ENCODE measurements around the gene ADGRG4. TPM values are rescaled to one million over a fixed set of nuclear protein-coding genes. Genes with fewer than 3 reads are reported as not detected.

Gene ADGRG4
- total RNA-seq, 2 donors from 2014 or later = 0.03 TPM; not detected in 1

GRCh38 chrX:136328933-136329332 is 28.2 kb downstream of the ADGRG4 start:
- no peak for DNase-seq
- Histone ChIP-seq H3K4me1 (no peaks in the 10 kb centered on the region), H3K36me3 (no peaks in the 10 kb centered on the region), H3K27me3 (no peaks in the 10 kb centered on the region), H3K9ac (ENCODE audit: low read depth in 2 of 2, low read length in 2 of 2) (no peak overlapping the region), H3K4me3 (no peak overlapping the region), H3K27ac (no peak overlapping the region), H3K9me3 (no peaks in the 10 kb centered on the region)
- TF ChIP-seq, protein P1, sequence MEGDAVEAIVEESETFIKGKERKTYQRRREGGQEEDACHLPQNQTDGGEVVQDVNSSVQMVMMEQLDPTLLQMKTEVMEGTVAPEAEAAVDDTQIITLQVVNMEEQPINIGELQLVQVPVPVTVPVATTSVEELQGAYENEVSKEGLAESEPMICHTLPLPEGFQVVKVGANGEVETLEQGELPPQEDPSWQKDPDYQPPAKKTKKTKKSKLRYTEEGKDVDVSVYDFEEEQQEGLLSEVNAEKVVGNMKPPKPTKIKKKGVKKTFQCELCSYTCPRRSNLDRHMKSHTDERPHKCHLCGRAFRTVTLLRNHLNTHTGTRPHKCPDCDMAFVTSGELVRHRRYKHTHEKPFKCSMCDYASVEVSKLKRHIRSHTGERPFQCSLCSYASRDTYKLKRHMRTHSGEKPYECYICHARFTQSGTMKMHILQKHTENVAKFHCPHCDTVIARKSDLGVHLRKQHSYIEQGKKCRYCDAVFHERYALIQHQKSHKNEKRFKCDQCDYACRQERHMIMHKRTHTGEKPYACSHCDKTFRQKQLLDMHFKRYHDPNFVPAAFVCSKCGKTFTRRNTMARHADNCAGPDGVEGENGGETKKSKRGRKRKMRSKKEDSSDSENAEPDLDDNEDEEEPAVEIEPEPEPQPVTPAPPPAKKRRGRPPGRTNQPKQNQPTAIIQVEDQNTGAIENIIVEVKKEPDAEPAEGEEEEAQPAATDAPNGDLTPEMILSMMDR (IDR thresholded peaks at IDR 0.05) = no peak
- intact Hi-C loops (cut with DNase I) = no loop called here

DNA sequence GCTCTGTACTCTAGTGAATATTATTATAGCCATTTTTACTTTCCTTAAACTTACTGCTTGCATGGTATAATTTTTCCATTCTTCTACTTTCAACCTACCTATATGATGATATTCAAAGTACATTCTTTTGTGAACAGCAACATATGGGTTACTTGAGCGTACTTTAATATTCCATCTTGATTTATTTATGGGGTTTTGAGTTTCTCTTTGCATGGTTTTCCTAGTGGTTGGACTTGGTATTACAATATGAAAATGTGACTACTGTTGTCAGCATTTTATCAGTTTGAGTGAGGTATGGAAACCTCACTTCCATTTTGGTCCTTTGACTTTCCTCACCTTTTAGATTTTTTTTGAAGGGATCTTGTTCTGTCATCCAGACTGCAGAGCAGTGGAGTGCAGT is 35.9 kb downstream of the ADGRG4 start:
- no peak overlapping the region for H3K27ac ChIP-seq
- TF ChIP-seq, protein P1 (IDR thresholded peaks at IDR 0.05) = peak; percentile 22
- H3K4me3 ChIP-seq = no peak overlapping the region
- H3K4me1 ChIP-seq = no peaks in the 10 kb centered on the region
- no peaks in the 10 kb centered on the region for H3K36me3 ChIP-seq
- intact Hi-C loops (cut with DNase I) = no loop called here
- no peaks in the 10 kb centered on the region for H3K9me3 ChIP-seq
- H3K27me3 ChIP-seq = no peaks in the 10 kb centered on the region
- no peak overlapping the region for H3K9ac ChIP-seq (ENCODE audit: low read depth in 2 of 2, low read length in 2 of 2)
- DNase-seq = no peak

DNA sequence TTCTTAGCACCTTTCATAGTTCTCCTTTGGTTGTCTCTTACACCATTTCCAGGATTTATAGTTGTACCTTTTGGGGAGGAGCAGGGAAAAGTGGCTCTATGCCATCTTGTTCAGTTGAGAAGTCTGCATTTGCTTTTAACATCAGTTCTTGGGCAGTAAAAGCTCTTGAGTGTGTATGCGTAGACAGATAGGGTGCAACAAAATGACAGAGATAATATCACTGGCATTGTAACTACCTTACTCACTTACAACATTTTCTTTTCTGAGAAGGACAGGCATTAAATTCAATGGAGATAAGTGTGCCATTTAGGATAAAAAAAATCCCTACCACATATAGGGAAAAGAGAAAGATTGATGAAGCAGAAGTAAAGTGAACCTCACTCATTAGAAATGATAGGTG is 38.9 kb downstream of the ADGRG4 start:
- DNase-seq = no peak
- no peaks in the 10 kb centered on the region for H3K4me1 ChIP-seq
- no peak overlapping the region for H3K27ac ChIP-seq
- H3K27me3 ChIP-seq = peaks cover 3% of the 10 kb centered on the region
- H3K36me3 ChIP-seq = no peaks in the 10 kb centered on the region
- TF ChIP-seq, protein P1 (IDR thresholded peaks at IDR 0.05) = no peak
- H3K9me3 ChIP-seq = no peaks in the 10 kb centered on the region
- H3K9ac ChIP-seq (ENCODE audit: low read depth in 2 of 2, low read length in 2 of 2) = no peak overlapping the region
- no peak overlapping the region for H3K4me3 ChIP-seq
- intact Hi-C loops (cut with DNase I) = no loop called here

GRCh38 chrX:136344320-136344719 is 43.6 kb downstream of the ADGRG4 start:
- H3K27me3 ChIP-seq = peaks cover 3% of the 10 kb centered on the region
- TF ChIP-seq, protein P1 (IDR thresholded peaks at IDR 0.05) = no peak
- H3K27ac ChIP-seq = no peak overlapping the region
- no peak for DNase-seq
- H3K9me3 ChIP-seq = no peaks in the 10 kb centered on the region
- no peak overlapping the region for H3K4me3 ChIP-seq
- H3K4me1 ChIP-seq = no peaks in the 10 kb centered on the region
- intact Hi-C loops (cut with DNase I) = no loop called here
- H3K9ac ChIP-seq (ENCODE audit: low read depth in 2 of 2, low read length in 2 of 2) = no peak overlapping the region
- no peaks in the 10 kb centered on the region for H3K36me3 ChIP-seq

GRCh38 chrX:136346506-136346905 is 45.7 kb downstream of the ADGRG4 start:
- Histone ChIP-seq H3K9ac (ENCODE audit: low read depth in 2 of 2, low read length in 2 of 2) (no peak overlapping the region), H3K27ac (no peak overlapping the region), H3K9me3 (no peaks in the 10 kb centered on the region), H3K27me3 (peaks cover 3% of the 10 kb centered on the region), H3K4me1 (no peaks in the 10 kb centered on the region), H3K4me3 (no peak overlapping the region), H3K36me3 (no peaks in the 10 kb centered on the region)
- DNase-seq = no peak
- TF ChIP-seq, protein P1 (IDR thresholded peaks at IDR 0.05) = no peak
- intact Hi-C loops (cut with DNase I) = no loop called here

DNA sequence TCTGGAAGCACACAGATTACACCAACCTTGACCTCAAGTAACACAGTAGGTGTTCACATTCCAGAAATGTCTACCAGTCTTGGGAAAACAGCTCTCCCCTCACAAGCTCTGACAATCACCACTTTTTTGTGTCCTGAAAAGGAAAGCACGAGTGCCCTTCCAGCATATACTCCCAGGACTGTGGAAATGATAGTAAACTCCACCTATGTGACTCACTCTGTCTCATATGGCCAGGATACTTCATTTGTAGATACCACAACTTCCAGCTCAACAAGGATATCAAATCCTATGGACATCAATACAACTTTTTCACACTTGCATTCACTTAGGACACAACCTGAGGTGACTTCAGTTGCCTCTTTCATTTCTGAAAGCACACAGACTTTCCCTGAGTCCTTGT is 46.9 kb downstream of the ADGRG4 start:
- TF ChIP-seq, protein P1 (IDR thresholded peaks at IDR 0.05) = no peak
- Histone ChIP-seq H3K36me3 (no peaks in the 10 kb centered on the region), H3K4me3 (no peak overlapping the region), H3K9me3 (no peaks in the 10 kb centered on the region), H3K4me1 (no peaks in the 10 kb centered on the region), H3K27ac (no peak overlapping the region), H3K9ac (ENCODE audit: low read depth in 2 of 2, low read length in 2 of 2) (no peak overlapping the region), H3K27me3 (no peaks in the 10 kb centered on the region)
- no peak for DNase-seq
- intact Hi-C loops (cut with DNase I) = no loop called here
